22Rv1 (cell line): ENCODE results near the gene CCL18.
"Not testable (repeated sequence)": the region's sequence is repeated elsewhere in the genome, so short reads cannot be mapped to it uniquely, and the experiment has no call there.

Source experiments
- ZFX ChIP-seq: fragments of 450-650 bp; IDR thresholded peaks from 2 replicates; pipeline ENCODE4 v1.6.1; 2017; ENCODE audit warnings: antibody characterized with exemption, borderline replicate concordance
- TF ChIP-seq, protein P1 (sequence below): fragments of 450-650 bp; IDR thresholded peaks from 2 replicates; pipeline ENCODE4 v1.5.1; 2017; ENCODE audit warnings: mild to moderate bottlenecking

DNA sequence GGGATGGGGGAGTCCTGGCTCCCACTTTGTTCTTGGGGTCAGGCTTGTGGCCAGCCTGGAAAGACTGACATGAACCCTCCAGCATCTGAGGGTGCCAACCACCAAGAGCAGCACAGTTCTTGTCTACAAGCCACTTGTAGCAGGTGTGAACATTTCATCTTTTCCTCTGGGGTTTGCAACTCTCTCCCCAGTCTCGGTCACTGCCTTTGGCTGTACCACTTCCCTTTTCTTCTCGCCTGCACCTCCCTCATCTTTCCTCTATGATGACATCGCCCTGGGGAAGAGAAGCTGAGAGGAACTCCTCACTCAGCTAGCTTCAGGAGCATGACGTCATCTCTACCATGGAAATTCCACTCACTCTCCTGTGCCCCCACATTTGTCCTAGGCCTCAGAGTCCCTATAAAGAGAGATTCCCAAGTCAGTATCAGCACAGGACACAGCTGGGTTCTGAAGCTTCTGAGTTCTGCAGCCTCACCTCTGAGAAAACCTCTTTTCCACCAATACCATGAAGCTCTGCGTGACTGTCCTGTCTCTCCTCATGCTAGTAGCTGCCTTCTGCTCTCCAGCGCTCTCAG, 39.4 kb downstream of the CCL18 start, which contains the start of gene CCL4:
- TF ChIP-seq, protein P1, sequence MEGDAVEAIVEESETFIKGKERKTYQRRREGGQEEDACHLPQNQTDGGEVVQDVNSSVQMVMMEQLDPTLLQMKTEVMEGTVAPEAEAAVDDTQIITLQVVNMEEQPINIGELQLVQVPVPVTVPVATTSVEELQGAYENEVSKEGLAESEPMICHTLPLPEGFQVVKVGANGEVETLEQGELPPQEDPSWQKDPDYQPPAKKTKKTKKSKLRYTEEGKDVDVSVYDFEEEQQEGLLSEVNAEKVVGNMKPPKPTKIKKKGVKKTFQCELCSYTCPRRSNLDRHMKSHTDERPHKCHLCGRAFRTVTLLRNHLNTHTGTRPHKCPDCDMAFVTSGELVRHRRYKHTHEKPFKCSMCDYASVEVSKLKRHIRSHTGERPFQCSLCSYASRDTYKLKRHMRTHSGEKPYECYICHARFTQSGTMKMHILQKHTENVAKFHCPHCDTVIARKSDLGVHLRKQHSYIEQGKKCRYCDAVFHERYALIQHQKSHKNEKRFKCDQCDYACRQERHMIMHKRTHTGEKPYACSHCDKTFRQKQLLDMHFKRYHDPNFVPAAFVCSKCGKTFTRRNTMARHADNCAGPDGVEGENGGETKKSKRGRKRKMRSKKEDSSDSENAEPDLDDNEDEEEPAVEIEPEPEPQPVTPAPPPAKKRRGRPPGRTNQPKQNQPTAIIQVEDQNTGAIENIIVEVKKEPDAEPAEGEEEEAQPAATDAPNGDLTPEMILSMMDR = not testable (repeated sequence)
- TF ChIP-seq ZFX = not testable (repeated sequence)
